HUES6 (cell line): ENCODE data around the gene PPP1R12A.
A peak's percentile ranks its signal among the peaks of the same experiment; 100 is the strongest.

ENCODE experiments used
- H3K27ac ChIP-seq: 2 replicates; pipeline ENCODE4 v1.7.0; 2013; ENCODE audit warnings: low read depth, mild to moderate bottlenecking, low read length, inconsistent platforms
- H3K27me3 ChIP-seq: 2 replicates; pipeline ENCODE4 v1.6.1; 2013; ENCODE audit warnings: low read length; ENCODE audit not compliant: control insufficient read depth, insufficient read depth
- H3K36me3 ChIP-seq: 2 replicates; pipeline ENCODE4 v1.6.1; 2013; ENCODE audit warnings: low read length; ENCODE audit not compliant: control insufficient read depth, insufficient read depth
- H3K4me1 ChIP-seq: 2 replicates; pipeline ENCODE4 v1.6.1; 2013; ENCODE audit warnings: low read length; ENCODE audit not compliant: control insufficient read depth, insufficient read depth
- H3K4me3 ChIP-seq: 2 replicates; pipeline ENCODE4 v1.5.1; 2013; ENCODE audit warnings: low read depth, low read length
- H3K9ac ChIP-seq: one replicate; pipeline ENCODE4 v1.6.1; 2013; ENCODE audit warnings: mild to moderate bottlenecking, low read length
- H3K9me3 ChIP-seq: 2 replicates; pipeline ENCODE4 v1.6.1; 2013; ENCODE audit warnings: low read depth, low read length; ENCODE audit not compliant: control insufficient read depth, insufficient read depth

PPP1R12A gene

DNA sequence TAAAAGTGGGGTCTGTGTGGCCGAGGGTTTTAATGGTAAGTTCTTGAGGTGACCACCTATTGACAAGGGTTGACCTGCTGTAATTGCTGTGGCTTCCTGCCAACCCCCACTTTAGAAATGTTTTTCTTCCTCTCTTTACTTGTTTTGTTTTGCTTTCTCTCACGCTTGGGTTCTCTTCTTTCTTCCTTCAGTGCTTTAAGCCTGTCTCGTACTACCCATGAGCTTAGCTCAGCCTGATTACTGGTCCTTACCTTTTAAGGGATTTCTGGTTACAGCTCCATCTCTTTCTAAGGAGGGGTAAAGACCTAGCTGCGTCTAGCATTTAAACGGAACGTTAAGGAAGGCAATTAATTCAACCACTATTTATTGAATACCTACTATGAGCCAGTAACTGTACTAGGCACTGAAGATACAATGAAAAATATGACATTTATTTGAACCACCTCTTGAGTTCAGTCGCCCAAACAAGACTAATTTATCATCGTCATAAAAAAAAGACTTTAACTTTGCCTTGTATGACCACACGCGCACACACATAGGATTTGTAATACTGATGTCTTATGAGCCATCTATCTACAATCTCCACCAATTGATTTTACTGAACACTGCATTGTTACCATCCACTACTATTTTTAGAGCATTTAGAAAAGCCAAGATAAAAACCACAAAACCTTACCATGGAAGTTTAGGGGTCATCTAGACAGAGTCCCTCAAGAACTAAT lies 888 bp upstream of the PPP1R12A start:
- Histone ChIP-seq H3K4me3 (peak overlapping the region; percentile 98), H3K36me3 (no peaks in the 10 kb centered on the region), H3K27me3 (no peaks in the 10 kb centered on the region), H3K9ac (peak overlapping the region; percentile 99), H3K27ac (peak overlapping the region; percentile 90), H3K4me1 (peaks cover 13% of the 10 kb centered on the region), H3K9me3 (no peaks in the 10 kb centered on the region)

DNA sequence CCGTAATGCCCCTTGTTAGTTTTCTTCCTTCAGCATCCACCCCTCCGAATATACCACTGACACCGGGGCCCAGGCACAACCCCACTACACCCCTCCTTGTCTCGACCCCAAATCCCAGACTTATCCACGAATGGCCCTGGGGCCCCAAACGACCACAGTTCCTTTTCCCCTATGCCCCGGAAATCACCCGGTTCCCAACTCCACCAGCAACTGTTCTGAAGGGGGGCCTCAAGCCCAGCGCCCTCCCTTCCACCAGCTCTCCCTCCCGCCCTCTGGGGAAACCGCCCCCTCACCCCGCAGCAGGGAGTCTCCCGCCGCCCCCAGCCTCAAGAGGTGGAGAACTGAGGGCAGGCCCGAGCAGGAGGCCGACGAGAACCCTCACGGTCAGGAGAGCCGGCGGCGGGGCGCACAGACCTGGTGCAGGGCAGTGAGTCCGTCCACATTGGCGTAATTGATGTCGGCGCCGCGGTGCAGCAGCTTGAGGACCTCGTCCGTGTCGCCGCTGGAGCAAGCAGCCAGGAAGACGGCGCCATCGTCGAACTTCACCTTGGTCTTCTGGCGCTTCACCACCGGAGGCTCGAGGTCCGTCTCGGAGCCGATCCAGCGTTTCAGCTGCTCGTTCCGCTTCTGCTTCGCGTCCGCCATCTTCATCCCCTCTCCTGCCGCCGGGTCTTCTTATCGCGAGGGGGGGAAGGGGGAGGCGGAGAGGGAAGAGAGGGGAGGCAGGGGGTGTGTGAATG lies 446 bp downstream of the PPP1R12A start:
- Histone ChIP-seq H3K36me3 (no peaks in the 10 kb centered on the region), H3K27me3 (no peaks in the 10 kb centered on the region), H3K27ac (peak overlapping the region; percentile 90), H3K4me1 (peaks cover 13% of the 10 kb centered on the region), H3K9ac (peak overlapping the region; percentile 99), H3K4me3 (peak overlapping the region; percentile 98), H3K9me3 (no peaks in the 10 kb centered on the region)

DNA sequence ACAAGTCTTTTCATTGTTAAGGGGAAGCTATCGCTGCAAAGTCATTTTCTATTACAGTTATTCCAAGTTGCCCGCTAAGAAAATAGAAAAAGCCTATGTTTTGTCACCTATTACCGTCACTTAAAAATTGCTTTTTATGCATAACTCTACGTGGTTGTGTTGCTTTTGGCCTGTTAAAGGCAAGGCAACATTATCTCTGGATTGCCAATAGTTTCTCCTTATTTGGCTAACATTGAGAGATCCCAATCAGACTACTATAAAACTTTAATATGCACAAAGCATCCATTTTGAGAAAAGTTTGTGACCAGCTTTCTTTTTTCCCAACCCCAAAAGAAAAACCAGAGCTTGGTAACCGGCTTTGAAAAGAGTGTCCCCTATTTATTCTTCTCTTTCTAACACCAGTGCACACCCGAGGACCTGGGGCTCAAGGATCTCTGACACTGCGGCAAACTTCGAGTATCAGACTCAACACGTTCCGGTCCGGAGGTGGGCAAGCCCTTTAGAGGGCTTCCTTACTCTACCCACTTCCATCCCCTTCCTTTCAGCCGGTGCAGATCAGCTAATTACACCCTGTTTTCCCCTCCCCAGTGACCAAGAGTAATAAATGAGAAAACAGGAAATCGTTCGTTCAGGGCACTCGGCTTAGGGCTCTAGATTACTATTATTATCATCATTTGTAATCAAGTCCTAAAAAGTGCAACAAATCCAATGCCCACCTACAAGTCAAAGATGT lies 1.2 kb downstream of the PPP1R12A start:
- Histone ChIP-seq H3K4me1 (peaks cover 17% of the 10 kb centered on the region), H3K27me3 (no peaks in the 10 kb centered on the region), H3K4me3 (peak overlapping the region; percentile 98)

DNA sequence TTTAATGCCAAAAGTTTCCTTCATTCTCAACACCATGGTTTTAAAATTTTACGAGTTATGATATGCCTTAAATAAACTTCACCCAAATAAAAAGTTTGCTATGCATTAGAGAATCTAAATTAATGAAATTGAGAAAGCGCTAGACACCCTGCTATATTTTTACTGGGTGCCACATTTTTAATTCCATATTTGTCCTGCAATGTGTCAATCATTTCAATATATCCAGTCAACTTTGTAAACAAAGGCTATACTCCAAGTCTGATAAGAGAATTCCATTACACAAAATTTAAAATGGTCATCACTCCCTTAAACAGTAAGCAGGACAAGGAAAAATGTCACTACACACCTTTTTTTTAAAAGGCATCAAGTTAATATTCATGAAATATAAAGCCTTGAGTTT lies 1.9 kb downstream of the PPP1R12A start:
- H3K9ac ChIP-seq = peak overlapping the region; percentile 99
- no peak overlapping the region for H3K27ac ChIP-seq
- peaks cover 17% of the 10 kb centered on the region for H3K4me1 ChIP-seq
- H3K4me3 ChIP-seq = peak overlapping the region; percentile 98
- no peaks in the 10 kb centered on the region for H3K27me3 ChIP-seq
- H3K36me3 ChIP-seq = no peaks in the 10 kb centered on the region
- no peaks in the 10 kb centered on the region for H3K9me3 ChIP-seq

More for the DNA sequence above, 1.2 kb downstream of the PPP1R12A start:
- Histone ChIP-seq H3K9me3 (no peaks in the 10 kb centered on the region), H3K9ac (peak overlapping the region; percentile 99), H3K27ac (peak overlapping the region; percentile 90; the same call in 1 of the 2 replicates), H3K36me3 (no peaks in the 10 kb centered on the region)

DNA sequence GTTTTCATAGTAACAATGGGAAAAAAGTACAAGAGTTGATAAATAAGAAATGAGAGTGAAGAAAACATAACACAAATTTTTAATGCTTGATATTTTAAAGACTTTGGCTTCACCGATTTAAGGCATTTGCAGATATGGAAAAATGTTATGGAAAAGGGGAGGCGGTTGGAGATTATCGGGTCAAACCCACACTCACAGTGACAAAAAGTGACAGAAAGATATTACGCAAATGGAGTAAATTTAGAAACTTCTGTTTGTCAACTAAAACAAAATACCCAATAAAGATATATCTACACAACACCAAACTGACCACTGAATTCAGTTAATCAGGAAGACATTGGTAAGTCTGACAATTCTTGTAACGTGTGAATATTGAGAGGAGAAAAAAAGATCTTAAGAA lies 2.5 kb downstream of the PPP1R12A start:
- no peaks in the 10 kb centered on the region for H3K27me3 ChIP-seq
- peaks cover 17% of the 10 kb centered on the region for H3K4me1 ChIP-seq
- no peaks in the 10 kb centered on the region for H3K36me3 ChIP-seq
- no peaks in the 10 kb centered on the region for H3K9me3 ChIP-seq
- H3K27ac ChIP-seq = no peak overlapping the region
- no peak overlapping the region for H3K9ac ChIP-seq
- peak overlapping the region; percentile 98 for H3K4me3 ChIP-seq

DNA sequence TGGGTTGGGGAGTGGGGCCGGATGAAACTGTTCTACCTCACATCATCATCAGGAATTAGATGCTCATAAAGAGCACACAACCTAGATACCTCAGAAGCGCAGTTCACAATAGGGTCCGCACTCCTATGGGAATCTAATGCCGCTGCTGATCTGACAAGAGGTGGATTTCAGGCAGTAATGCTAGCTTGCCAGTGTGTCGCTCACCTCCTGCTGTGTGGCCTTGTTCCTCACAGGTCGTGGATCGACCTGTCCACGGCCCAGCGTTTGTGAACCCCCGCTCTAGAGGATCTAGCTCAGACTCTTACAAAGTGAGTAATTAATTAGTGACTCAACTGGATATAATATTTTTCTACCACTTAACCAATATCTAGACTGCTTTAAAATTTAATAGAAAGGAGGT lies 5.8 kb downstream of the PPP1R12A start:
- Histone ChIP-seq H3K36me3 (no peaks in the 10 kb centered on the region), H3K4me3 (no peak overlapping the region), H3K27me3 (no peaks in the 10 kb centered on the region), H3K9me3 (no peaks in the 10 kb centered on the region), H3K4me1 (peaks cover 12% of the 10 kb centered on the region), H3K9ac (no peak overlapping the region), H3K27ac (no peak overlapping the region)

DNA sequence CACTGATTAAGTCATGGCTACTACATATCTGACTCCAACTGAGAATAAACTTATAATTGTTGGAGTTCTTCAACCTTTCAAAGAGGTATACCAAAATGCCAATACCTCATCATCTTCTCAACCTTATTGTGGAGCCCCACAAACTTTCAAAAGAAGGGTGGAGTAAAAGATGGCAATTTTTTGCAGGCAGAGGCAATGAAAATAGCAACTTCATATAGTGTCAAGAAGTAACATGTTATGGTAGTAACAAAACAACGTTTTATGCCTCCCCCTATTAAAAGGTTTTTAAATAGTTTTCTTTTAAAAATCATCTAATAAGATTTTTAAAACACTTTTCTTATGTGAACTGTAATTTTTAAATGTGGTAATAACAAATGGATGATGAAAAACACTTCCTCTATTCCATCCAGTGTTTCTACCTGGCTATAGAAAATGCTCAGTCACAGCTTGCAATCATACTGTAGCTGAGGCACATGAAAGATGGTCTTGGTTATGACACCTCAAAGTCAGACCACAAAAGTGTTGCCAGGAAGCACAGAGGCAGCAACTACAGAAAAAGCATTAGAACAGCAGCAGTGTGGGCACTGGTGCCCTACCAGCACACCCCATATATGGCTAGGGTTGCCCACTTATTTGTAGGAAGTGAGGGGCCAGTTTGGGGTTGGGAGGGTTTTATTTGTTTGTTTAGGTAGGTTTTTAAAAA lies 7.0 kb downstream of the PPP1R12A start:
- Histone ChIP-seq H3K9me3 (no peaks in the 10 kb centered on the region), H3K36me3 (no peaks in the 10 kb centered on the region), H3K27me3 (no peaks in the 10 kb centered on the region), H3K4me1 (peaks cover 12% of the 10 kb centered on the region), H3K27ac (no peak overlapping the region), H3K9ac (no peak overlapping the region), H3K4me3 (no peak overlapping the region)

DNA sequence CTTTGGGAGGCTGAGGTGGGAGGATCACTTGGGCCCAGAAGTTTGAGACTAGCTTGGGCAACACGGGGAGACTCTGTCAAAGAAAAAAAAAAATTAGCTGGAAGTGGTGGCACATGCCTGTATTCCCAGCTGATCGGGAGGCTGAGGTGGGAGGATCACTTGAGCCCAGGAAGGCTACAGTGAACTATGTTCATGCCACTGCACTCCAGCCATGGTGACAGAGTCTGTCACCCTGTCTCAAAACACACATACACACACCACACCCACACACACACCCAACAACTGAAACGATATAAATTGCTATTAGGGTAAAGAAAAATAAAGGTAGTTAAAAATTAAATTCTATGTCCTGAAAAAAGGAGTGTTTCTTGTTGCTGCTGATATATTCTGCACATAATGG lies 7.9 kb downstream of the PPP1R12A start:
- no peaks in the 10 kb centered on the region for H3K9me3 ChIP-seq
- no peaks in the 10 kb centered on the region for H3K27me3 ChIP-seq
- H3K36me3 ChIP-seq = no peaks in the 10 kb centered on the region
- no peak overlapping the region for H3K27ac ChIP-seq
- H3K9ac ChIP-seq = no peak overlapping the region
- H3K4me1 ChIP-seq = peaks cover 4% of the 10 kb centered on the region
- H3K4me3 ChIP-seq = no peak overlapping the region

DNA sequence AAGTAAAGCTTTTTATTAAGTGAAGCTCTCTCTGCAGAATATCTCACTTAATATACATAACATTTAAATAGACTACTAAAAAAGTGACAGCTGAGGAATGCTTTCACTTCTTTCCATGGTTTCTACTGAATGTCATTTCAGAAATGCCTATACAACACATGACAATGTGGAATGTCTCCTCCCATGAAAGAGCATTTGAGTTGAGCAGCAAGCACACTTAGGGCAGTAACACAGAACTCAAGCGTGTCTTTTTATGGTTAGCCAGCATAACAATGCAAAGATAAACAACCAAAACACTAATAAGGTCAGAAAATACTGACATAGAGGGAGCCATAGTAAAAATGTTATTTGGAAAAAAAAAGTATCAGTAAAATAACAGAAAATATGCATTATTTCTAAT lies 9.4 kb downstream of the PPP1R12A start:
- H3K9me3 ChIP-seq = no peaks in the 10 kb centered on the region
- H3K27me3 ChIP-seq = no peaks in the 10 kb centered on the region
- peaks cover 4% of the 10 kb centered on the region for H3K4me1 ChIP-seq

DNA sequence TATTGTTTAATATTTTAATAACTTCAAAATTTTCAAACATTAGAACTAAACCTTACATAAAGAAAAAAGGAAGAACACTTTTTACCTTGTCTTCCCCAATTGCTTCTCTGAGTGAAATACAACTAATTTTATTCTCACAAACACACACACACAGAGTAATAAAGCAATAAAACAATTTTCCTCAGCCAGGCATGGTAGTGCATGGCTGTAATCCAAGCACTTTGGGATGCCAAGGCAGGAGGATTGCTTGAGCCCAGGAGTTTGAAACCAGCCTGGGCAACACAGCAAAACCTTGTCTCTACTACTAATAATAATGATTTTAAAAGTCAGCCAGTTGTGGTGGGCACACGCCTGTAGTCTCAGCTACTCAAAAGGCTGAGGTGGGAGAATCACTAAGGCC lies 13.1 kb downstream of the PPP1R12A start:
- Histone ChIP-seq H3K9ac (no peak overlapping the region), H3K4me1 (no peaks in the 10 kb centered on the region), H3K4me3 (no peak overlapping the region), H3K9me3 (no peaks in the 10 kb centered on the region), H3K27me3 (no peaks in the 10 kb centered on the region), H3K36me3 (no peaks in the 10 kb centered on the region), H3K27ac (no peak overlapping the region)

More for the DNA sequence above, 9.4 kb downstream of the PPP1R12A start:
- Histone ChIP-seq H3K9ac (no peak overlapping the region), H3K4me3 (no peak overlapping the region), H3K27ac (no peak overlapping the region), H3K36me3 (no peaks in the 10 kb centered on the region)
